Endothelial cell of umbilical vein (primary cell): ENCODE measurements around the gene RPUSD4. TPM values are rescaled to one million over a fixed set of nuclear protein-coding genes. Genes with fewer than 3 reads are reported as not detected.

Experiments used
- BruUV-seq: library from RNA; stranded (reverse); fragments of 400-500 nt; replicated peaks from 2 replicates; lab custom pipeline; 2021; lab: Mats Ljungman, UMichigan
- CTCF ChIA-PET: fragments of 300-600, 350-600 bp; sonication (Branson Sonifier 250); formaldehyde crosslinking; loops from one replicate; lab custom pipeline; 2021; ENCODE audit warnings: antibody characterized with exemption, inconsistent platforms; lab: Charles Lee
- POLR2A ChIA-PET: fragments of 300-600, 350-600 bp; sonication (Branson Sonifier 250); formaldehyde crosslinking; loops from one replicate; lab custom pipeline; 2021; ENCODE audit warnings: antibody characterized with exemption, inconsistent platforms; lab: Charles Lee
- DNase-seq: peaks from one replicate; pipeline ENCODE4 v3.0.0-alpha.2; 2011; ENCODE audit warnings: low read depth, low spot score
- FAIRE-seq: peaks from 2 replicates; lab custom pipeline; 2011; peaks lifted over from hg19 to GRCh38; lab: Jason Lieb, UNC
- H2AFZ ChIP-seq: 2 replicates; pipeline ENCODE4 v1.6.0; 2012; ENCODE audit warnings: low read depth, low read length, control low read depth, inconsistent platforms
- H3K27ac ChIP-seq: 2 replicates; pipeline ENCODE4 v1.5.1; 2011; ENCODE audit warnings: low read depth, mild to moderate bottlenecking, control low read depth, low read length, moderate library complexity; ENCODE audit not compliant: insufficient read depth
- H3K27me3 ChIP-seq, 2 experiments: 2 replicates each; pipeline versions ENCODE4 v1.6.0 to v1.6.1; 2011; ENCODE audit warnings: low read length in 2 of 2, mixed read lengths in 1 of 2; ENCODE audit not compliant: control insufficient read depth in 2 of 2, insufficient read depth in 2 of 2
- H3K36me3 ChIP-seq, 2 experiments: 2 replicates in 1 of 2; 3 replicates in 1 of 2; pipeline ENCODE4 v1.5.1; 2011; ENCODE audit warnings: low read length in 2 of 2, mild to moderate bottlenecking in 1 of 2, moderate library complexity in 1 of 2; ENCODE audit not compliant: control insufficient read depth in 2 of 2, insufficient read depth in 2 of 2; ENCODE audit errors: extremely low read depth in 1 of 2
- H3K4me1 ChIP-seq: 3 replicates; pipeline ENCODE4 v1.5.1; 2011; ENCODE audit warnings: mild to moderate bottlenecking, low read length; ENCODE audit not compliant: control insufficient read depth, insufficient read depth; ENCODE audit errors: extremely low read depth
- H3K4me2 ChIP-seq: 2 replicates; pipeline ENCODE4 v1.6.1; 2011; ENCODE audit warnings: low read length, control low read depth, mixed read lengths; ENCODE audit not compliant: insufficient read depth
- H3K4me3 ChIP-seq, 3 experiments: fragments of 200-600 bp in 1 of 3; sonication (generic), shearing (Covaris generic) in 1 of 3; replicated peaks in 1 of 3; 2 replicates each; pipeline ENCODE4 v1.5.1; 2011 to 2016; ENCODE audit warnings: control low read depth in 3 of 3, low read length in 3 of 3, mild to moderate bottlenecking in 2 of 3, inconsistent platforms in 1 of 3, low read depth in 1 of 3, moderate library complexity in 1 of 3; ENCODE audit not compliant: insufficient read depth in 1 of 3
- H3K79me2 ChIP-seq: 2 replicates; pipeline ENCODE4 v1.6.0; 2012; ENCODE audit warnings: low read length, inconsistent platforms; ENCODE audit not compliant: control insufficient read depth, insufficient read depth
- H3K9ac ChIP-seq: replicated peaks from 2 replicates; pipeline ENCODE3; 2011; ENCODE audit warnings: low read length, control low read depth; ENCODE audit not compliant: insufficient read depth; ENCODE audit errors: extremely low read depth
- H3K9me1 ChIP-seq: replicated peaks from 3 replicates; pipeline ENCODE4 v1.6.0; 2011; ENCODE audit warnings: mild to moderate bottlenecking, low read length; ENCODE audit not compliant: control insufficient read depth, insufficient read depth; ENCODE audit errors: extremely low read depth
- H3K9me3 ChIP-seq: replicated peaks from 2 replicates; pipeline ENCODE4 v1.5.1; 2012; ENCODE audit warnings: low read length, inconsistent platforms; ENCODE audit not compliant: control insufficient read depth, insufficient read depth
- H4K20me1 ChIP-seq: replicated peaks from 2 replicates; pipeline ENCODE3; 2011; ENCODE audit warnings: mild to moderate bottlenecking, low read length; ENCODE audit not compliant: control insufficient read depth, insufficient read depth; ENCODE audit errors: extremely low read depth
- EZH2 ChIP-seq: IDR thresholded peaks from 2 replicates; pipeline ENCODE4 v1.6.1; 2012; ENCODE audit warnings: borderline replicate concordance, low read depth, mild to moderate bottlenecking, moderate library complexity, low read length, inconsistent platforms; ENCODE audit not compliant: severe bottlenecking
- FOS ChIP-seq: IDR thresholded peaks from 2 replicates; pipeline ENCODE4 v1.6.1; 2011; ENCODE audit warnings: mild to moderate bottlenecking, low read length, moderate library complexity, borderline replicate concordance; ENCODE audit not compliant: insufficient read depth
- GATA2 ChIP-seq: IDR thresholded peaks from 2 replicates; pipeline ENCODE4 v1.7.0; 2011; ENCODE audit warnings: low read depth, mild to moderate bottlenecking, moderate library complexity, mixed read lengths, low read length; ENCODE audit not compliant: insufficient read length, insufficient read depth
- JUN ChIP-seq: IDR thresholded peaks from 2 replicates; pipeline ENCODE4 v1.6.1; 2011; ENCODE audit warnings: borderline replicate concordance, low read depth; ENCODE audit not compliant: insufficient read length, insufficient read depth
- MYC ChIP-seq: IDR thresholded peaks from one replicate; pipeline ENCODE4 v1.6.1; 2011; ENCODE audit warnings: mild to moderate bottlenecking, low read depth, low read length
- POLR2A ChIP-seq: IDR thresholded peaks from 2 replicates; pipeline ENCODE4 v1.6.1; 2012; ENCODE audit warnings: low read depth, mild to moderate bottlenecking, control low read depth, low read length
- POLR2AphosphoS5 ChIP-seq: IDR thresholded peaks from 2 replicates; pipeline ENCODE4 v1.6.1; 2012; ENCODE audit warnings: low read depth, mild to moderate bottlenecking, control low read depth, low read length, moderate library complexity; ENCODE audit not compliant: insufficient read depth
- dilution Hi-C: fragments of 300-500 bp; cut with MboI; formaldehyde crosslinking; loops from one replicate; pipeline ENCODE4 v1.15.0; 2019; ENCODE audit warnings: low sequenced_read_pairs; ENCODE audit not compliant: extremely low pct_ligation_motif_present
- intact Hi-C: fragments of 100-400 bp; cut with micrococcal nuclease; formaldehyde crosslinking; loops from one replicate; pipeline ENCODE4 v1.10.0; 2022
- polyA plus RNA-seq, 4 experiments: library from polyadenylated mRNA; depleted of rRNA in 3 of 4; stranded (reverse) in 3 of 4; unstranded in 1 of 4; fragments of >200 nt; gene quantifications; 2 replicates each; pipeline versions ENCODE4 v1.2.1 to v1.2.3, GENCODE V29; 2011 to 2012; ENCODE audit warnings: missing spikeins in 1 of 4
- total RNA-seq: library from RNA; stranded (reverse); gene quantifications from 2 replicates; pipeline ENCODE4 v1.2.3, GENCODE V29; 2021
- TF ChIP-seq, protein P1 (sequence below), 2 donors: IDR thresholded peaks; 1 replicate in 1 of 2; 2 replicates in 1 of 2; pipeline ENCODE4 v1.5.1; 2011; ENCODE audit warnings: low read length in 2 of 2, mild to moderate bottlenecking in 2 of 2, moderate library complexity in 2 of 2, control low read depth in 1 of 2, inconsistent platforms in 1 of 2, low read depth in 1 of 2; ENCODE audit not compliant: insufficient read depth in 1 of 2; ENCODE audit errors: extremely low read depth in 1 of 2
- TF ChIP-seq, protein P2 (sequence below): IDR thresholded peaks from 2 replicates; pipeline ENCODE4 v1.6.1; 2011; ENCODE audit not compliant: insufficient read depth, insufficient read length

RPUSD4 gene
- total and polyA plus RNA-seq, 2 donors (not counting 3 experiments of a cell fraction or from before 2014, with no cell fraction given), result 37.8 to 40.8 TPM

DNA sequence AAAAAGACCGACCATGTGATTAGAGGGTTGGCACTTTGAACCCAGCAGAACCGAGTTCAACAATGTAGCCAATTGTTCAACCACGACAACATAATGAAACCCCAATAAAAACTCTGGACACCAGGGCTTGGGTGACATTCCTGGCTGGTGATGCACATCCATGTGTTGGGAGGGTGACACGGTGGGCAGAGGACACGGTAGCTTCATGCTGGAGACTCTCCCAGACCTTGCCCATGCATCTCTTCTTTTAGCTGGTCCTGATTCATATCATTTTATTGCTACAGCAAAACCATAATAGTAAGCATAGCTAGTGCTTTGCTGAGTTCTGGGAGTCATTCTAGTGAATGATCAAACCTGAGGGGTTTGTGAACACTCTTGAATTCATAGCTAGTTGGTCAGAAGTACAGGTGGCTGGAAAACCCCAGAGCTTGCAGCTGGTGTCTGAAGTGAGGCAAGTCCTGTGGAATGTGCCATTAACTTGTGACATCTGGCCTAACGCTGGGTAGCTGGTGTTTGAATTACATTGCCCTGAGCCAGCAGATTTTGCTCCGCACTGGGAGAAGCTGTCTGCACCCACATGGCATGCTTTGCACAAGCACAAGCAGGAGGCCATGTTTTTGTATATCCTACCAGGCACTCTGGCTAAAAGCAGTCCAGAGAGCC lies 14.0 kb downstream of the RPUSD4 start:
- H3K9ac ChIP-seq, result no peak overlapping the region
- H3K9me3 ChIP-seq, result no peaks in the 10 kb centered on the region
- no peaks in the 10 kb centered on the region for H3K4me1 ChIP-seq
- no peaks in the 10 kb centered on the region for H4K20me1 ChIP-seq
- no peak for FAIRE-seq
- no peak overlapping the region for H3K27ac ChIP-seq
- no peaks in the 10 kb centered on the region for H3K9me1 ChIP-seq
- H3K27me3 ChIP-seq, result no peaks in the 10 kb centered on the region
- CTCF ChIA-PET, result interaction anchor here (1.0 to 2.8 kb wide), 5 partner anchors 23 to 286 kb away, joined by 3 to 16 read pairs (median 4); no protein-coding TSS in a partner anchor
- POLR2A ChIA-PET, result no interaction called here
- dilution Hi-C loops (no loop called here), intact Hi-C loops (no loop called here)
- H3K4me3 ChIP-seq, result no peak overlapping the region
- no peak for DNase-seq
- no peak overlapping the region for H2AFZ ChIP-seq
- no peak for TF ChIP-seq POLR2A
- TF ChIP-seq EZH2, result no peak
- TF ChIP-seq MYC, result no peak
- TF ChIP-seq POLR2AphosphoS5, result no peak
- TF ChIP-seq, protein P1, sequence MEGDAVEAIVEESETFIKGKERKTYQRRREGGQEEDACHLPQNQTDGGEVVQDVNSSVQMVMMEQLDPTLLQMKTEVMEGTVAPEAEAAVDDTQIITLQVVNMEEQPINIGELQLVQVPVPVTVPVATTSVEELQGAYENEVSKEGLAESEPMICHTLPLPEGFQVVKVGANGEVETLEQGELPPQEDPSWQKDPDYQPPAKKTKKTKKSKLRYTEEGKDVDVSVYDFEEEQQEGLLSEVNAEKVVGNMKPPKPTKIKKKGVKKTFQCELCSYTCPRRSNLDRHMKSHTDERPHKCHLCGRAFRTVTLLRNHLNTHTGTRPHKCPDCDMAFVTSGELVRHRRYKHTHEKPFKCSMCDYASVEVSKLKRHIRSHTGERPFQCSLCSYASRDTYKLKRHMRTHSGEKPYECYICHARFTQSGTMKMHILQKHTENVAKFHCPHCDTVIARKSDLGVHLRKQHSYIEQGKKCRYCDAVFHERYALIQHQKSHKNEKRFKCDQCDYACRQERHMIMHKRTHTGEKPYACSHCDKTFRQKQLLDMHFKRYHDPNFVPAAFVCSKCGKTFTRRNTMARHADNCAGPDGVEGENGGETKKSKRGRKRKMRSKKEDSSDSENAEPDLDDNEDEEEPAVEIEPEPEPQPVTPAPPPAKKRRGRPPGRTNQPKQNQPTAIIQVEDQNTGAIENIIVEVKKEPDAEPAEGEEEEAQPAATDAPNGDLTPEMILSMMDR (IDR thresholded peaks at IDR 0.05; ENCODE audit: extremely low read depth in 1 of 2, insufficient read depth in 1 of 2, low read depth in 1 of 2, low read length in 2 of 2), result no peak
- TF ChIP-seq JUN, result no peak
- no peak for TF ChIP-seq FOS
- TF ChIP-seq, protein P2, sequence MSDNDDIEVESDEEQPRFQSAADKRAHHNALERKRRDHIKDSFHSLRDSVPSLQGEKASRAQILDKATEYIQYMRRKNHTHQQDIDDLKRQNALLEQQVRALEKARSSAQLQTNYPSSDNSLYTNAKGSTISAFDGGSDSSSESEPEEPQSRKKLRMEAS, result no peak
- no peak for TF ChIP-seq GATA2
- no TSS peak for BruUV-seq
- H3K79me2 ChIP-seq, result no peaks in the 10 kb centered on the region
- H3K4me2 ChIP-seq, result no peak overlapping the region
- H3K36me3 ChIP-seq, result peaks cover 3 to 31% of the 10 kb centered on the region in 2 experiments
